CD4-positive, alpha-beta T cell treated with Interleukin-1 beta for 1 hour (primary cell): Measurements from ENCODE around the gene PYGB.
"Not testable (repeated sequence)": the region's sequence is repeated elsewhere in the genome, so short reads cannot be mapped to it uniquely, and the experiment has no call there.

Experiments
- DNase-seq, 2 donors: peaks; one replicate each; pipeline ENCODE4 v3.0.0-alpha.2; 2020 to 2022

Gene PYGB

GRCh38 chr20:25297141-25297905 lies 49.4 kb downstream of the PYGB start:
- no peak for DNase-seq

DNA sequence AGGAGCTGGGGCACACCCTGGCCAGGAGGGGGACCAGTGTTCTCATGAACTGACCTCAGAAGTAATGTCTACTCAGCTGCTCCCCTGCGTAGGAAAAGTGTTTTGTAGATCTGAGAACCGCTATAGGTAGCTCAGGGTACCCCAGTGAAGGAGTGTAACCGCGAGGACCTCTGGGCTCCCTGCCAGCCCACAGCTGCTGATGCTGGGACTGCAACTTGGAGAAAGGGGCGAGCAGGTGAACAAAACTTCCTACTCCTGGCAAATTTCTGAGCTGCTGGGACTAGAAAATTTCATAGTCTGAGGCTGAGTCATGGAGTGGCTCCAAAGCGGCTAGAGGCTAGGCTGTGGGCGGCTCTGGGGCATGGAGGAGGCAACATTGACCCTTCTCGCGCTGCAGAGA lies 51.9 kb downstream of the PYGB start:
- no peak for DNase-seq

- no peak for DNase-seq
Measured at GRCh38 chr20:25300496-25301170, 52.7 kb downstream of the PYGB start.

- no peak for DNase-seq
Measured at GRCh38 chr20:25301357-25301920, 53.6 kb downstream of the PYGB start.

DNA sequence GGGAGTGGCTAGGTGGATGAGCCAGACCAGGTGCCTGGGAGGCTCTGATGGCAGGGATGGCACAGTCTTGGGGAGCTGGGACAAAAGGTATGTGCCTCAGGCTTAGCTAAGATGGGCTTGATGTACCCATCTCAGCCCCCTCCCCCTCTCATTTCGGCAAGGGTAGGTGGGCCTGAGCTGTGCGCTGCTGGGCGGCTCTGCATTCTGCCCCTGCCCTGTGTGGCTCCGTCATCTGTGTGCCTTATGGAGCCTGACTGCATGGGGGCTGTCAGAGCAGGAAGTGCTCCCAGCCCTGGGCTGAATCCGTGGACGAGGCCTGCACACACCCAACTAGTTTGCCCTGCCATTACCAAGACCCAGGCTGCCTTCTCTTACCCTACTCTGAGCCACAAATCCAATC lies 54.7 kb downstream of the PYGB start:
- DNase-seq = no peak

DNA sequence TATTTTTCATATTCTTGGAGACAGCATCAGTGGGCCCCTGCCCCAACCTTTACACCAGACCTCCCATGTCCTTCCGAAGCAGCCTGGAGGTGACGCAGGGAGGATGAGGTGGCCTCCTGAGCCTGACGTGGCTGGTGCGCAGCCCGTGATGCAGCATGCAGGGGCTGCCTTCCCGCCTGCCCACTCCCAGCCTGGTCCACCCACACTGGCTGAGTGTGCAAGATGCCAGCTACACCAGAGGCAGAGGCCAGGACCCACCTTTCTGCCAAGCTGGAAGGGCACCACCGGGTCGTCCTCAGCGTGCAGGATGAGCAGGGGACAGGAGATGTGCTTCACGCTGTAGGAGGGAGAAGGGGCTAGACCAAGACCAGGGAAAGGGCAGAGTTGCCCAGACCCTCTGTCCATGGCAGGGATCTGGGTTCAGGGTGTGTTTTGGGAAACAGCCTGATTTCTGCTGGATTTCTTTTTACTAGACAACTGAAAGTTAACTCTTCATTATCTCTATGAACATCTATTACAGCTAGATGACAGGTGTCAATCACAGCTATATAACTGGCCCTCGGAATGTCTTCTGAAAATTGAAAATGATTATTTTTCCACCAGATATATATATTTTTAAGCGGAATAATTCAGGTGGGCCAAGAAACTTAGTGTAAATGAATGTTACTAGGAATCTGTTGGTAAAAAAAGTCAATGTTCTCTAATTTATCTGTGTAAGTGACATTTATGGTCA lies 55.6 kb downstream of the PYGB start:
- no peak for DNase-seq

DNA sequence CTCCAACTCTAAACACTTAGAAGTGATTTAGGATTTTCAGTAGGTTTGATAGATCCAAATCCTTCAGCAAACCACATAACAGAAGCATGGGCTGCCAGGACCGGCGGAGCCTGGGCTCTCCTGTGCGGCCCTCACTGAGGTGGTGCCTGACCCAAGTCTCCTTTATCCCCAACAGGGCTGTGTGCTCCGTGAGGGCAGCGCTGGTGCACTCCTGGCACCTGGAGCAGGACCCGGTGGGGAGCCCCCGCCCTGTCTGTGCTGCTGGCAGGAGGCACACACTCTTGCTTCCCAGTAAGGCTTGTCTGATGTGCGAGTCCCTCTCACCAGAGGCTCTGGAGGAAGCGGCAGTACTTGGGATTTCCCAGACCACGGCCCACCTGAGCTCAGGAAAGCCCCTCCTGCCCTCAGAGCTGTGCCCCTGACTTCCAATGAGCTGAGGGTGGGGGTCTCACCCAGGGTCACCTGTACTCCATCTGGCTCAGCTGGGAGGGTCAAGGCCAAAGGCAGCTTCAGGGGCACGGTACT lies 56.2 kb downstream of the PYGB start:
- no peak for DNase-seq

GRCh38 chr20:25306991-25307903 lies 59.4 kb downstream of the PYGB start:
- DNase-seq = no peak

DNA sequence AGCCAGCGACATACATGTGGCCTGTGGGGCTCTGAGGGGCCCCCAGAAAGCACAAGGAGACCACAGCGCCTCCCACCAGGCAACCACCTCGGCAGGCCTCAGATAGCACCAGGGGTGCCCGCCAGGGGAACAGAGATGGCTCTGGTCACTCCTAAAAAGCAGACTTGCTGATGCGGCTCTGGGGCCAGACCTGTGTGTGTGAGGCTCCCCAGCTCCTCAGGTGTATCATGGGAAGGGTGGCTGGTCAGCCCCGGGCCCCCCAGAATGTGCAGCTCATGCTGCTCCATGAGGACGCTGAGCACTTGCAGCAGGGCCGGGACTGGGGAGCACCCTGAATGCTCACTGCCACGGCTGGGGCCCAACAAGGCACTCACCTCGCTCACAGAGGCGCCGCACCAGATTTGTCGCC lies 60.2 kb downstream of the PYGB start:
- no peak for DNase-seq

- no peak for DNase-seq
Measured at GRCh38 chr20:25308671-25309394, 60.9 kb downstream of the PYGB start.

DNA sequence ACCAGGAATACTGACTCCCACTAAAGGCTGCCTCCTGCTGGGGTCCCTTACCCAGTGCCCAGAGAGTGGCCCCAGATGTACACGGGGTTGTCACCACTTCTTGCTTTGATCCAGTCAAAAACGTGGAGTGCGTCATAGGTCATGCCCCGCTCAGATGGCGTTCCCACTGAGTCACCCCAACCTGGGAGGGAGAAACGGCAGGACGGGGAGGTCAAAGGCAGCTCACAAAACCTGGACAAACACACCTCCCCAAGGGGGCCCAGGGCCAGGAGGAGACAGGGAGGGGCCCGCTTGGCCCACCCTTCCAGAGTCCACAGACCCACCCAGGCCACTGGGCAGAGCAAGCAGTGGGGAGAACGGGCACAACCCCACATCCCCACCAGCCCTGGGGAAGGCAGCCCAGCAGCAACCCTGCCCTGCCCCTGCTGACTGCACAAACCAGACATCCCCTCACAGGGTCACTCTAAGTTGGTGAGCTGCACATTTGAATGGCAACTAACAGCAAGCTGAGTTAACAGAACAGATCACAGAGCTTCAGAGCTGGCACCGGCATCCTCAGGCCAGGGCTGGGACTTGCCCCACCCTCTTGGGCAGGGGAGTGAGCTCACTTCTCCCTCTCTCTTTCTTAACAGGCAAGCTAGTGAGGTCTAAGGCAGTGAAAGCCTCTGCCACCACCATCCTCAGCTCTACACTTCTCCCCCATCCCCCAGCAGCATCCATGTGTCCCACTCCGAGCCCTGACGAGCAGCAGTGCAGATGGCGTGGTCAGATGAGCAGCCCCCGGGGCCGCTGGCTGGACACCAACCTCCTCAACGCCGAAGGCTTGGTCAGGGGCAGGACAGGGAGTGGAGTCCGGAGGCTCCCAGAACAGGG lies 61.7 kb downstream of the PYGB start:
- peak in 1 of 2 donors; percentile 10 for DNase-seq

DNA sequence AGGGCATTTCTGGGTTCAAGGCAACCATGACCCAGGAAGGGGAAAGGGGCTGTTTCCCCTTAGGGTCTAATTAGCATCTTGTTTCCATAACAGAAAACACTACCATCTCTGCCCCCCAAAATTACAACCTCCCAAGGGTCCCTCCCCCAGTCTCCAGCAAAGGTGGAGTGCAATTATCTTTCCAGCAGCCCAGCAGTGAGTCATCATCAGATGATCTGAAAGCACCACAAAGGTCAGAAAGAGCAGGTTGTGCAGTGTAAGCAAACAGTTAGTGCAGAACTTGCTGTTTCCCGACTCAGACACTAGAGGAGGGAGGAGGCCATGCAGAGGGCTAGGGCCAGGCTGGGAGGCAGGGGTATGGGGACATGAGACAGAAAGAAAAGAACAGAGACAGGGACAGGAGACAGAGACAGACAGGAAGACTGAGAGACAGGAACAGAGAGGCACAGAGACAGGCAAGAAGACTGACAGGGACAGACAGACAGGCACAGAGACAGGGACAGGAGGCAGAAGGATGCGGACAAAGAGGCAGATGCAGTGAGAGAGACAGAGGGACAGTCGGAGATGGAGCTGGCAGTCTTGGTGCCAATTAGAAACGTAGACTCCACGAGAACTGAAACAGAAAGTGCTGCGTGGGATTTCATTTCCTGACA lies 62.5 kb downstream of the PYGB start:
- DNase-seq = peak; percentile 43 to 52

GRCh38 chr20:25310921-25311728 lies 63.2 kb downstream of the PYGB start:
- DNase-seq = no peak

DNA sequence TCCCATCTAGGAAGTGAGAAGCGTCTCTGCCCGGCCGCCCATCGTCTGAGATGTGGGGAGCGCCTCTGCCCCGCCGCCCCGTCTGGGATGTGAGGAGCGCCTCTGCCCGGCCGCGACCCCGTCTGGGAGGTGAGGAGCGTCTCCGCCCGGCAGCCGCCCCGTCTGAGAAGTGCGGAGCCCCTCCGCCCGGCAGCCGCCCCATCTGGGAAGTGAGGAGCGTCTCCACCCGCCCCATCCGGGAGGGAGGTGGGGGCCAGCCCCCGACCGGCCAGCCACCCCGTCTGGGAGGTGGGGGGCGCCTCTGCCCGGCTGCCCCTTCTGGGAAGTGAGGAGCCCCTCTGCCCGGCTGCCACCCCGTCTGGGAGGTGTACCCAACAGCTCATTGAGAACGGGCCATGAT lies 64.8 kb downstream of the PYGB start:
- DNase-seq = not testable (repeated sequence)

DNA sequence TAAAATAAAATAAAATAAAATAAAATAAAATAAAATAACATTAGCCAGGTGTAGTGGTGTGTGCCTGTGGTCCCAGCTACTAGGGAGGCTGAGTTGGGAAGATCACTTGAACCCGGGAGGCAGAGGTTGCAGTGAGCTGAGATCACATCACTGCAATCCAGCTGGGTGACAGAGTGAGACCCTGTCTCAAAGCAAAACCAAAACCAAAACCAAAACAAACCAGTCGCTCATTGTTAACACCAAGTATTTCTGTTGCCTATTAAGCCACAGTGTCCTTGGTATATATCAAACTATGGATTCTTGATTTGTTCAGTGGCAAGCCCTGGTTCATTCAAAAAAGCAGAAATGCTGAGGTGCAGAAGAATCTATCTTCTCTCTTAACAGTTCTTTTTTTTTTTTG lies 65.7 kb downstream of the PYGB start:
- no peak for DNase-seq

DNA sequence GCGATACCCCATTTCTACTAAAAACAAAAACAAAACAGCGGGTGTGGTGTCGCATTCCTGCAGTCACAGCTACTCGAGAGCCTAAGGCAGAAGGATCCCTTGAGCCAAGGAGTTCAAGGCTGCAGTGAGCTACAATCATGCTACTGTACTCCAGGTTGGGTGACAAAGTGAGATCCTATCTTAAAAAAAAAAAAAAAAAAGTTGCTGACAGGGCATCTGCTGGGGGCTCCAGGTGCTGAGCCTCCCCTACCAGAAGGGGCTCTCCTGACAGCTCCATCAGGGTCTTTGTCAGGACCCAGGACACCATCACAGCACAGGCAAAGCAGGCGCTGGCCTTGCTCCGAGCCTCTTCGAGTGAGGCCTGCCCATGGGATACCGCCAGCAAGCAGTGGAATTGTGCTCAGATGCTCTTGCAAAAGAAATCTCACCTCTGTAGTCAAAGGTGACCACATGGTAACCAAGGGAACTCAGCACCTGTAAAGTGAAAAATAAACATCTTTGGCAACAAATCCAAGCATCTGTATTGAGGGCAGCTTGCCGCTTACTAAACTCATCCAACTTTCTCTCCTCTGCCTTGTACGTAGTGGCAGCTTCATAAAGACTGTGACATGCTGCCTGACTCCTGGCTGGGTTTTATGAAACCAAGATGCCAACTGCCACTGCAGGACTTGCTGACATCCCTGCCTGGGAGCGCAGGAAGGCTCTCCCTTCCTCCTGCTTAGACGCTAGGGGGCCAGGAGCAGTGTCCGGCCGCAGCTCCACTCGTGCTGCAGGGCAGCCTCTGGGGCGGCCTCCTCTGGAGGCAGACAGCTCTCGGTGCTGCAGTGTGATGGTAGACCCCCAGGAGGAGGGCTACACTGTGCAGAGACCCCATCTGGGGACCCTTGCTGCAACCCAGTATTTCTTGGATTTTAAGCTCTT lies 66.9 kb downstream of the PYGB start:
- DNase-seq = no peak

DNA sequence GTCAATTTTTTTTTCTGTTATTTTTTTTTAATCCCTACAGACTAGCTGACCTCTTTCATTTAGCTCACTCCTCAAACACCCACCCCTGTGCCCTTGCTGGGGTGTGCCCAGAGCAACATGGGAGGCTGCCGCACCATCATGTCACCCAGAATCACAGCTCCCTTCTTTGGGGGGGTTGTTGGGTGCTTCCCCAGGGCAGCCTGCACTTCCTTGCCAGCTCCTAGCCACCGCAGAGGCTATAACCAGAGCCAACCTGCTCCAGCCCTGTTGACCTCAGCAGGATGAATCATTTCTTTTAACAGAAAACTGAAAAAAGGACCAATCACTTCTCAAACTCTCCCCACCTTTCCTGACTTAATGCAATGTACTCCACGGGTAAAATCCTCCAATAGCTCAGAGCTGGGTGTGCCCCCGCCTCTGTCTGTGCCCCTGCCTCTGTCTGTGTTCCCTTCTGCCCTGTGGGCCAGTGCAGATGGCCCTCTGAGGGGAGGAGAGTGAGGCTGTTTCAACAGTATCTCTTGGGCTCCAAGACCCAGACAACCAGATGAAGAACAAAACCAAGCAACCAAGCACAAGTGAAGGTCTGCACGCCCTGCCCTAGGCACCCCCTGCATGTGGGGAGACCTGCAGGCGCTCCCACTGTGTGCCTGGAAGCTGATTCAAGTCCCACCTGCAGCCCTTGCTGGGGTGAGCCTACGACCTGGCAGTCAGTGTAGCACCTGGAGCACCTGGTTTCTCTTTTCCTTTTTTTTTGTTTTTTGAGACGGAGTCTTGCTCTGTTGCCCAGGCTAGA lies 67.7 kb downstream of the PYGB start:
- no peak for DNase-seq
